GM04504 (cell line): Measurements from ENCODE around the gene STAB2.

ENCODE experiments used
- DNase-seq: peaks from one replicate; pipeline ENCODE4 v3.0.0-alpha.2; 2012; ENCODE audit warnings: low read depth

STAB2 gene

GRCh38 chr12:103586791-103587370 is at the start of gene STAB2:
STAB2 (plus strand) TSS chr12:103587273; CDS start chr12:103587477, 204 bp downstream.
- no peak for DNase-seq

- no peak for DNase-seq
Measured at GRCh38 chr12:103538397-103538796, 48.7 kb upstream of the STAB2 start.

- no peak for DNase-seq
Measured at GRCh38 chr12:103540319-103540718, 46.8 kb upstream of the STAB2 start.

GRCh38 chr12:103542078-103542477 is 45.0 kb upstream of the STAB2 start:
- DNase-seq = no peak

GRCh38 chr12:103546959-103547358 is 40.1 kb upstream of the STAB2 start:
- no peak for DNase-seq

GRCh38 chr12:103547376-103547775 is 39.7 kb upstream of the STAB2 start:
- DNase-seq = no peak

- no peak for DNase-seq
Measured at GRCh38 chr12:103547929-103548328, 39.1 kb upstream of the STAB2 start.

- DNase-seq = peak; percentile 27
Measured at GRCh38 chr12:103548622-103549601, 38.2 kb upstream of the STAB2 start.

GRCh38 chr12:103556890-103557627 is 30.0 kb upstream of the STAB2 start:
- no peak for DNase-seq

GRCh38 chr12:103557628-103558010 is 29.5 kb upstream of the STAB2 start:
- DNase-seq = no peak

GRCh38 chr12:103558879-103559278 is 28.2 kb upstream of the STAB2 start:
- DNase-seq = no peak

GRCh38 chr12:103560604-103561101 is 26.4 kb upstream of the STAB2 start:
- peak; percentile 95 for DNase-seq

- DNase-seq = no peak
Measured at GRCh38 chr12:103561174-103561573, 25.9 kb upstream of the STAB2 start.

GRCh38 chr12:103566398-103566797 is 20.7 kb upstream of the STAB2 start:
- DNase-seq = no peak

- DNase-seq = no peak
Measured at GRCh38 chr12:103569278-103569677, 17.8 kb upstream of the STAB2 start.

GRCh38 chr12:103571286-103571685 is 15.8 kb upstream of the STAB2 start:
- no peak for DNase-seq

- no peak for DNase-seq
Measured at GRCh38 chr12:103572312-103573045, 14.6 kb upstream of the STAB2 start.

GRCh38 chr12:103573185-103573584 is 13.9 kb upstream of the STAB2 start:
- no peak for DNase-seq

GRCh38 chr12:103578926-103579325 is 8.1 kb upstream of the STAB2 start:
- DNase-seq = no peak

- no peak for DNase-seq
Measured at GRCh38 chr12:103580026-103580425, 7.0 kb upstream of the STAB2 start.

GRCh38 chr12:103583008-103583407 is 4.1 kb upstream of the STAB2 start:
- DNase-seq = no peak

GRCh38 chr12:103586132-103586531 is 941 bp upstream of the STAB2 start:
- DNase-seq = no peak
